Uterus (tissue), 2 donors: ENCODE results near the gene VEZF1.

ENCODE experiments used
- POLR2A ChIP-seq, 2 donors: fragments of 450-650 bp; IDR thresholded peaks; one replicate each; pipeline ENCODE4 v1.6.1; 2016; ENCODE audit warnings: antibody characterized with exemption in 2 of 2, mild to moderate bottlenecking in 1 of 2, moderate library complexity in 1 of 2
- TF ChIP-seq, protein P1 (sequence below), 4 experiments: fragments of 200-600 bp in 2 of 4; fragments of 450-650 bp in 2 of 4; sonication (generic) in 2 of 4; IDR thresholded peaks; one replicate each; pipeline ENCODE4 v1.5.1; 2016 to 2019; ENCODE audit warnings: antibody characterized with exemption in 4 of 4, mild to moderate bottlenecking in 2 of 4, moderate library complexity in 1 of 4

DNA sequence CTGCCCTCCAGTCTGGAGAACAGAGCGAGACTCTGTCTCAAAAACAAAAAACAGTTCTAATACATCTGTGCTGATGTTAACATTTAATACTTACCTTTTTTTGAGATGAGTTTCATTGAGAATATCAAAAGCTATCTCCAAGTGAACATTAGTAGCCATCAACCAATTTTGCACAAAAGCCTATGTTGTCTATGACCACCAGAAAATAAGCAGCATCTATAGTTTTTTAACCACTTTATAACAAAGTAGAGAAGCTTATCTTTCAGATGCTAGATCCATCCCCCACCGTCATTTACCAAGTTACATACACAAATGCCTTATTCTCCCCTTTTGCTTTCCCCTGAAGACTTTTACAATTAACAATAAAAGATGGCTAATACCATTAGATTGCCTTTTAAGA, 14.9 kb upstream of the VEZF1 start:
- TF ChIP-seq, protein P1, sequence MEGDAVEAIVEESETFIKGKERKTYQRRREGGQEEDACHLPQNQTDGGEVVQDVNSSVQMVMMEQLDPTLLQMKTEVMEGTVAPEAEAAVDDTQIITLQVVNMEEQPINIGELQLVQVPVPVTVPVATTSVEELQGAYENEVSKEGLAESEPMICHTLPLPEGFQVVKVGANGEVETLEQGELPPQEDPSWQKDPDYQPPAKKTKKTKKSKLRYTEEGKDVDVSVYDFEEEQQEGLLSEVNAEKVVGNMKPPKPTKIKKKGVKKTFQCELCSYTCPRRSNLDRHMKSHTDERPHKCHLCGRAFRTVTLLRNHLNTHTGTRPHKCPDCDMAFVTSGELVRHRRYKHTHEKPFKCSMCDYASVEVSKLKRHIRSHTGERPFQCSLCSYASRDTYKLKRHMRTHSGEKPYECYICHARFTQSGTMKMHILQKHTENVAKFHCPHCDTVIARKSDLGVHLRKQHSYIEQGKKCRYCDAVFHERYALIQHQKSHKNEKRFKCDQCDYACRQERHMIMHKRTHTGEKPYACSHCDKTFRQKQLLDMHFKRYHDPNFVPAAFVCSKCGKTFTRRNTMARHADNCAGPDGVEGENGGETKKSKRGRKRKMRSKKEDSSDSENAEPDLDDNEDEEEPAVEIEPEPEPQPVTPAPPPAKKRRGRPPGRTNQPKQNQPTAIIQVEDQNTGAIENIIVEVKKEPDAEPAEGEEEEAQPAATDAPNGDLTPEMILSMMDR (IDR thresholded peaks at IDR 0.05): no peak
- TF ChIP-seq POLR2A (IDR thresholded peaks at IDR 0.05): no peak
